A549 (cell line): ENCODE measurements around the gene ZNF737. TPM values are rescaled to one million over a fixed set of nuclear protein-coding genes. Genes with fewer than 3 reads are reported as not detected.
"Not testable (repeated sequence)": the region's sequence is repeated elsewhere in the genome, so short reads cannot be mapped to it uniquely, and the experiment has no call there.

Experiments
- ATAC-seq, 2 experiments: fragments of 200-7000 bp in 1 of 2; fragments of >200 bp in 1 of 2; cut with Nextera tagmentation in 1 of 2; cut with Tn5 transposase in 1 of 2; 3 replicates each; pipeline versions ENCODE4 v1.8.0 to v1.9.1; 2018 to 2020; ENCODE audit warnings: mild to moderate bottlenecking in 1 of 2, moderate library complexity in 1 of 2
- CTCF ChIA-PET: fragments of 300-600 bp; sonication (Branson Sonifier 250); formaldehyde crosslinking; extraction: SDS; loops from one replicate; lab custom pipeline; 2021; ENCODE audit warnings: antibody characterized with exemption, inconsistent platforms; lab: Yijun Ruan, JAX
- POLR2A ChIA-PET: fragments of 350-600 bp; formaldehyde crosslinking; extraction: SDS; loops from one replicate; lab custom pipeline; 2021; ENCODE audit warnings: antibody characterized with exemption, inconsistent platforms; lab: Yijun Ruan, JAX
- DNase-seq, 2 experiments: peaks; one replicate each; pipeline versions ENCODE4 v3.0.0 to v3.0.0-alpha.2; 2011 to 2016; ENCODE audit warnings: low read depth in 1 of 2, low spot score in 1 of 2
- FAIRE-seq: peaks from 2 replicates; lab custom pipeline; 2011; peaks lifted over from hg19 to GRCh38; lab: Jason Lieb, UNC
- H3K27ac ChIP-seq, 2 experiments: fragments of >200 bp; sonication (Bioruptor Twin); formaldehyde crosslinking; 3 replicates each; pipeline ENCODE4 v1.5.1; 2016 to 2017
- H3K4me1 ChIP-seq: fragments of >200 bp; sonication (Bioruptor Twin); formaldehyde crosslinking; 3 replicates; pipeline ENCODE4 v1.6.1; 2016
- H3K4me2 ChIP-seq: fragments of >200 bp; sonication (Bioruptor Twin); formaldehyde crosslinking; 3 replicates; pipeline ENCODE4 v1.6.1; 2016
- H3K4me3 ChIP-seq: fragments of >200 bp; sonication (Bioruptor Twin); formaldehyde crosslinking; 3 replicates; pipeline ENCODE4 v1.5.1; 2016
- H3K9me3 ChIP-seq: fragments of >200 bp; sonication (Bioruptor Twin); formaldehyde crosslinking; 3 replicates; pipeline ENCODE4 v1.6.1; 2016
- CEBPB ChIP-seq, 2 experiments: fragments of >200 bp in 1 of 2; sonication (Bioruptor Twin) in 1 of 2; formaldehyde crosslinking in 1 of 2; IDR thresholded peaks; 2 replicates each; pipeline ENCODE4 v1.6.1; 2012 to 2016
- CHD4 ChIP-seq: fragments of 200-600 bp; sonication (generic); IDR thresholded peaks from 2 replicates; pipeline ENCODE4 v1.6.1; 2016; ENCODE audit warnings: antibody characterized with exemption, mild to moderate bottlenecking, borderline replicate concordance
- E2F6 ChIP-seq: IDR thresholded peaks from 2 replicates; pipeline ENCODE4 v1.6.1; 2012; ENCODE audit warnings: low read depth, borderline replicate concordance
- EHF ChIP-seq: fragments of 250-450 bp; sonication (Bioruptor Pico); IDR thresholded peaks from 2 replicates; pipeline ENCODE4 v1.5.0; 2020; ENCODE audit warnings: mild to moderate bottlenecking
- EP300 ChIP-seq, 2 experiments: fragments of >200 bp; sonication (Bioruptor Twin); formaldehyde crosslinking; IDR thresholded peaks; 2 replicates in 1 of 2; 3 replicates in 1 of 2; pipeline ENCODE4 v1.6.1; 2016 to 2017
- FOSB ChIP-seq: fragments of 250-450 bp; sonication (Bioruptor Pico); IDR thresholded peaks from 2 replicates; pipeline ENCODE4 v1.5.0; 2020; ENCODE audit warnings: mild to moderate bottlenecking, moderate library complexity
- FOSL2 ChIP-seq, 2 experiments: fragments of 450-650 bp in 1 of 2; fragments of >200 bp in 1 of 2; sonication (Bioruptor Twin) in 1 of 2; formaldehyde crosslinking; IDR thresholded peaks; 2 replicates each; pipeline versions ENCODE4 v1.5.0 to v1.6.1; 2016 to 2020; ENCODE audit warnings: mild to moderate bottlenecking in 1 of 2, moderate library complexity in 1 of 2
- HEYL ChIP-seq: fragments of 250-450 bp; sonication (Bioruptor Pico); IDR thresholded peaks from 2 replicates; pipeline ENCODE4 v1.8.0; 2021; ENCODE audit warnings: mild to moderate bottlenecking, moderate library complexity
- HMGXB4 ChIP-seq: fragments of 250-450 bp; sonication (Bioruptor Pico); IDR thresholded peaks from 2 replicates; pipeline ENCODE4 v1.5.0; 2021; ENCODE audit warnings: mild to moderate bottlenecking, moderate library complexity, borderline replicate concordance
- KDM1A ChIP-seq: fragments of 200-600 bp; sonication (generic); IDR thresholded peaks from 2 replicates; pipeline ENCODE4 v1.6.1; 2016; ENCODE audit warnings: low read depth, mild to moderate bottlenecking
- MYC ChIP-seq: IDR thresholded peaks from 2 replicates; pipeline ENCODE4 v1.6.1; 2012; ENCODE audit warnings: mild to moderate bottlenecking, inconsistent platforms, low read length, improper control_type of control experiment, borderline replicate concordance
- NPAS2 ChIP-seq: fragments of 250-450 bp; sonication (Bioruptor Pico); IDR thresholded peaks from 2 replicates; pipeline ENCODE4 v1.8.0; 2022; ENCODE audit warnings: mild to moderate bottlenecking, moderate library complexity, borderline replicate concordance
- NR3C1 ChIP-seq: fragments of >200 bp; sonication (Bioruptor Twin); formaldehyde crosslinking; IDR thresholded peaks from 3 replicates; pipeline ENCODE4 v1.6.1; 2017
- PBX3 ChIP-seq: IDR thresholded peaks from 2 replicates; pipeline ENCODE4 v1.6.1; 2012
- RARB ChIP-seq: fragments of 250-450 bp; sonication (Bioruptor Pico); IDR thresholded peaks from 2 replicates; pipeline ENCODE4 v1.8.0; 2021; ENCODE audit warnings: mild to moderate bottlenecking, moderate library complexity
- RCOR1 ChIP-seq: fragments of 150-350 bp; IDR thresholded peaks from 2 replicates; pipeline ENCODE4 v1.6.1; 2014; ENCODE audit warnings: antibody characterized with exemption, low read length, low read depth
- WGBS: methylation state at CpG from one replicate; pipeline ENCODE4 v1.1.6; 2017; ENCODE audit errors: missing lambda C conversion rate; 5-methylcytosine and 5-hydroxymethylcytosine counted together
- polyA plus RNA-seq, 4 experiments: library from polyadenylated mRNA; depleted of rRNA in 3 of 4; stranded (reverse); fragments of >200 nt; fragmentation: RNase III in 1 of 4; extraction: RNeasy Plus Mini Kit Qiagen cat#74134 plus additional on column Dnase treatment in 1 of 4; gene quantifications; 2 replicates in 3 of 4; 3 replicates in 1 of 4; pipeline ENCODE4 v1.2.3, GENCODE V29; 2011 to 2017

The ZNF737 gene
- polyA plus RNA-seq, 2 of the 4 experiments (the other 2 are of a cell fraction), result 0.05 to 0.15 TPM

- TF ChIP-seq MYC, result no peak
- no peak for TF ChIP-seq FOSL2 (IDR thresholded peaks at IDR 0.05)
- TF ChIP-seq FOSL2 (CRISPR knock-in tag; IDR thresholded peaks at IDR 0.05), result no peak
- no peak for TF ChIP-seq CEBPB (IDR thresholded peaks at IDR 0.05)
- no peak for TF ChIP-seq RARB (CRISPR knock-in tag)
- TF ChIP-seq EHF (CRISPR knock-in tag), result no peak
- TF ChIP-seq, all 56 proteins: peak for 0
These were observed 7.6 kb downstream of the ZNF737 start (continued) for GRCh38 chr19:20558011-20558410.

- ATAC-seq, FAIRE-seq, CTCF ChIA-PET, H3K4me2 ChIP-seq, H3K27ac ChIP-seq, DNase-seq, H3K9me3 ChIP-seq, H3K4me3 ChIP-seq, POLR2A ChIA-PET, H3K4me1 ChIP-seq: not testable (repeated sequence)
- WGBS, result 49% methylated on average over 7 of the region's 7 CpGs
These were observed 20.8 kb downstream of the ZNF737 start for GRCh38 chr19:20544667-20545333.

- not testable (repeated sequence) for FAIRE-seq
- no CpG with 5 or more reads among the region's 29 CpGs for WGBS
These were observed 35.3 kb downstream of the ZNF737 start for GRCh38 chr19:20530303-20530702.

GRCh38 chr19:20513189-20513904 lies 52.2 kb downstream of the ZNF737 start:
- 20% methylated on average over 5 of the region's 5 CpGs for WGBS
- POLR2A ChIA-PET, result no interaction called here
- CTCF ChIA-PET, result no interaction called here
- TF ChIP-seq NR3C1 (no peak), HEYL (CRISPR knock-in tag) (no peak), NPAS2 (CRISPR knock-in tag) (no peak), MYC (no peak), CHD4 (no peak), E2F6 (no peak), HMGXB4 (CRISPR knock-in tag) (no peak), CEBPB (IDR thresholded peaks at IDR 0.05) (no peak), PBX3 (no peak), FOSB (no peak), RCOR1 (no peak), EP300 (IDR thresholded peaks at IDR 0.05) (no peak), KDM1A (no peak)
- TF ChIP-seq, all 56 proteins: peak for 0
- ATAC-seq (no peak), FAIRE-seq (no peak), DNase-seq (no peak)
- Histone ChIP-seq H3K4me1 (no peaks in the 10 kb centered on the region), H3K4me3 (no peak overlapping the region), H3K27ac (no peak overlapping the region), H3K9me3 (no peaks in the 10 kb centered on the region; the same call in 2 of the 3 replicates), H3K4me2 (no peak overlapping the region)

More at GRCh38 chr19:20530303-20530702, 35.3 kb downstream of the ZNF737 start:
- DNase-seq, H3K4me3 ChIP-seq, H3K4me1 ChIP-seq, POLR2A ChIA-PET, H3K4me2 ChIP-seq, H3K9me3 ChIP-seq, CTCF ChIA-PET, H3K27ac ChIP-seq, ATAC-seq: not testable (repeated sequence)
